ENCODE data around the gene LRIT2. TPM values are rescaled to one million over a fixed set of nuclear protein-coding genes. Genes with fewer than 3 reads are reported as not detected.

The LRIT2 gene
- polyA plus RNA-seq, 1 donor from 2014 or later: not detected

DNA sequence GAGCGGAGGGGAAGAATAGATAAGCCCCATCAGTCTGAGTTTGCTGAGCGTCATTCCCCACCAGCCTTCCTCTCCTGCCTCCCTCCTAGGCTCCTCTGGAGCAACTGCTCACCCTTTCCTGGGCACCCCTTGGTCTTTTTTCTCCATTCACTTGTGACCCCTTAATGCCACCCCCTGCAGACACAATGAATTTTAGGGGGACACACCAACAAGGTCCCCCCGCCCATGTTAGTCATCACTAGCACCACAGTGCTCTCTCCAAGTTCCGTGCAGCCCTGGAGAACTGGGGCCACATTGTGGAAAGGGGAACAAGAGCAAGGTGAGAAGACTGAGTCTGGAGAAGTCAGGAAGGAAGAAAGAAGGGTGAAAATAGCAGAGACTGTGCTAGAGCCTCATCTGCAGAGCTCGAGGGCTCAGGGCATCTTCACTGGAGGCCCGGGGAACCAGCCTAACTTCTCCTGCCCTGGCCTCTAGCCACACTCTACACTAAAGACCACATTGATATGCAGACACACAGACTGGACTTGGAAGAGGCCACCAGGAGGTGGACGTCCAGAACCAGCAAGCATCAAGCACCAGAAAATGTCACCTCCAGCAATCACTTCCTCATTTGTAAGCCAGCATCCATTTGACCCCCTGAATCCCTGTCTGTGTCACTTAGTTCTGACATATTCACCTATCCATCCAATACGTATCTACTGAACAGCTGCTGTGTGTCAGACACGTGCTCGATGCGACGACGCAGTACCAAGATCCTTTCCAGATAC, 37.0 kb upstream of the LRIT2 start:
- Histone ChIP-seq H3K36me3 (ENCODE audit: insufficient read depth, low read length) (no peaks in the 10 kb centered on the region), H3K4me3 (ENCODE audit: low read length) (no peak overlapping the region), H3F3A (ENCODE audit: insufficient read depth, low read length, poor library complexity, severe bottlenecking) (no peaks in the 10 kb centered on the region), H3K9me2 (ENCODE audit: insufficient read depth, low read length) (no peaks in the 10 kb centered on the region), H3K9ac (ENCODE audit: low read length) (no peak overlapping the region), H3K27ac (ENCODE audit: low read length) (no peak overlapping the region), H2AFZ (ENCODE audit: low read depth, low read length) (no peak overlapping the region), H4K20me1 (ENCODE audit: insufficient read depth) (no peaks in the 10 kb centered on the region), H3K9me3 (ENCODE audit: low read length) (no peaks in the 10 kb centered on the region), H3K4me2 (ENCODE audit: low read length) (no peak overlapping the region), H3K27me3 (ENCODE audit: insufficient read depth, low read depth, low read length) (no peaks in the 10 kb centered on the region), H3K79me2 (replicated peaks; ENCODE audit: insufficient read depth, low read length) (no peaks in the 10 kb centered on the region)
- no peak for TF ChIP-seq MXI1 (conservative IDR thresholded peaks at IDR 0.05; ENCODE audit: poor library complexity, severe bottlenecking)
- TF ChIP-seq, protein P1, sequence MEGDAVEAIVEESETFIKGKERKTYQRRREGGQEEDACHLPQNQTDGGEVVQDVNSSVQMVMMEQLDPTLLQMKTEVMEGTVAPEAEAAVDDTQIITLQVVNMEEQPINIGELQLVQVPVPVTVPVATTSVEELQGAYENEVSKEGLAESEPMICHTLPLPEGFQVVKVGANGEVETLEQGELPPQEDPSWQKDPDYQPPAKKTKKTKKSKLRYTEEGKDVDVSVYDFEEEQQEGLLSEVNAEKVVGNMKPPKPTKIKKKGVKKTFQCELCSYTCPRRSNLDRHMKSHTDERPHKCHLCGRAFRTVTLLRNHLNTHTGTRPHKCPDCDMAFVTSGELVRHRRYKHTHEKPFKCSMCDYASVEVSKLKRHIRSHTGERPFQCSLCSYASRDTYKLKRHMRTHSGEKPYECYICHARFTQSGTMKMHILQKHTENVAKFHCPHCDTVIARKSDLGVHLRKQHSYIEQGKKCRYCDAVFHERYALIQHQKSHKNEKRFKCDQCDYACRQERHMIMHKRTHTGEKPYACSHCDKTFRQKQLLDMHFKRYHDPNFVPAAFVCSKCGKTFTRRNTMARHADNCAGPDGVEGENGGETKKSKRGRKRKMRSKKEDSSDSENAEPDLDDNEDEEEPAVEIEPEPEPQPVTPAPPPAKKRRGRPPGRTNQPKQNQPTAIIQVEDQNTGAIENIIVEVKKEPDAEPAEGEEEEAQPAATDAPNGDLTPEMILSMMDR (IDR thresholded peaks at IDR 0.05; ENCODE audit: poor library complexity, severe bottlenecking): no peak
- TF ChIP-seq SMC3 (conservative IDR thresholded peaks at IDR 0.05; ENCODE audit: poor library complexity): no peak
- TF ChIP-seq, protein P2, sequence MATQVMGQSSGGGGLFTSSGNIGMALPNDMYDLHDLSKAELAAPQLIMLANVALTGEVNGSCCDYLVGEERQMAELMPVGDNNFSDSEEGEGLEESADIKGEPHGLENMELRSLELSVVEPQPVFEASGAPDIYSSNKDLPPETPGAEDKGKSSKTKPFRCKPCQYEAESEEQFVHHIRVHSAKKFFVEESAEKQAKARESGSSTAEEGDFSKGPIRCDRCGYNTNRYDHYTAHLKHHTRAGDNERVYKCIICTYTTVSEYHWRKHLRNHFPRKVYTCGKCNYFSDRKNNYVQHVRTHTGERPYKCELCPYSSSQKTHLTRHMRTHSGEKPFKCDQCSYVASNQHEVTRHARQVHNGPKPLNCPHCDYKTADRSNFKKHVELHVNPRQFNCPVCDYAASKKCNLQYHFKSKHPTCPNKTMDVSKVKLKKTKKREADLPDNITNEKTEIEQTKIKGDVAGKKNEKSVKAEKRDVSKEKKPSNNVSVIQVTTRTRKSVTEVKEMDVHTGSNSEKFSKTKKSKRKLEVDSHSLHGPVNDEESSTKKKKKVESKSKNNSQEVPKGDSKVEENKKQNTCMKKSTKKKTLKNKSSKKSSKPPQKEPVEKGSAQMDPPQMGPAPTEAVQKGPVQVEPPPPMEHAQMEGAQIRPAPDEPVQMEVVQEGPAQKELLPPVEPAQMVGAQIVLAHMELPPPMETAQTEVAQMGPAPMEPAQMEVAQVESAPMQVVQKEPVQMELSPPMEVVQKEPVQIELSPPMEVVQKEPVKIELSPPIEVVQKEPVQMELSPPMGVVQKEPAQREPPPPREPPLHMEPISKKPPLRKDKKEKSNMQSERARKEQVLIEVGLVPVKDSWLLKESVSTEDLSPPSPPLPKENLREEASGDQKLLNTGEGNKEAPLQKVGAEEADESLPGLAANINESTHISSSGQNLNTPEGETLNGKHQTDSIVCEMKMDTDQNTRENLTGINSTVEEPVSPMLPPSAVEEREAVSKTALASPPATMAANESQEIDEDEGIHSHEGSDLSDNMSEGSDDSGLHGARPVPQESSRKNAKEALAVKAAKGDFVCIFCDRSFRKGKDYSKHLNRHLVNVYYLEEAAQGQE (IDR thresholded peaks at IDR 0.05; ENCODE audit: borderline replicate concordance): no peak
- TF ChIP-seq RAD21 (conservative IDR thresholded peaks at IDR 0.05): no peak
- TF ChIP-seq EZH2 (IDR thresholded peaks at IDR 0.05; ENCODE audit: borderline replicate concordance, insufficient read depth, low read length, poor library complexity, severe bottlenecking): no peak
- TF ChIP-seq EP300 (conservative IDR thresholded peaks at IDR 0.05; ENCODE audit: poor library complexity, severe bottlenecking): no peak

DNA sequence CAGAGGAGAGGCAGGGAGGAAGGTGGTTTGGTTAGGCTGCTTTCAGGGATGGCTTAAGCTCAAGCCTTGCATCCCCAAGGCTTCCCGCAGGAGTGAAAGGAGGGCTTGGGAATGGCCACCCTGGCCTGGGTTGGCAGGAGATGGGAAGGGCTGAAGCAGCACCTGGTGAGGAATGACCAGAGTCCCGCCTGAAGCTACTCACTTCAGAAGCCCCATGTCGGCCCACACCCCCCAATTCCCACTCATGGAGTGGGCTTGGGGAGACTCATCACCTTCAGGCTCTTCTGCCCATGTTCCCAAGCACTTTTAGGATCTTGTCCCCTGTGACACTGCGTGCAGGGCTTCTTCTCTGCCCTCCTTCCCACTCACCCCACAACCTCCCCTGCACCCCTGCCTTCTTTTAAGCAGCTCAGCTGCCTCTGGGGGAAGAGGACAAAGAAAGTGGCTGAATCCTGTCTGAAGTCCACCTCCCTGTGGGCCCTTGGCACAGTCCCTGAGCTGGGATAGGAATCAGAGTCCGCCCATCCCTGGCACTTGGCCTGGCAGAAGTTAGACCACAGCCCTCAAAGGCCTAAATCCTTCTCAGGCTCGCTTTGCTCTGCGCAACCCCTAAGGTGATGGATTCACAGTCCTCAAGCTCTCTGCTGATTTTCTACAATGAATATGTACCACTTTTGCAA, 36.0 kb upstream of the LRIT2 start:
- Histone ChIP-seq H4K20me1 (ENCODE audit: insufficient read depth) (no peaks in the 10 kb centered on the region), H3K4me2 (ENCODE audit: low read length) (no peak overlapping the region), H3K27me3 (ENCODE audit: insufficient read depth, low read depth, low read length) (no peaks in the 10 kb centered on the region), H3K4me3 (ENCODE audit: low read length) (no peak overlapping the region), H3K36me3 (ENCODE audit: insufficient read depth, low read length) (no peaks in the 10 kb centered on the region), H3K9ac (ENCODE audit: low read length) (no peak overlapping the region), H2AFZ (ENCODE audit: low read depth, low read length) (no peak overlapping the region), H3F3A (ENCODE audit: insufficient read depth, low read length, poor library complexity, severe bottlenecking) (no peaks in the 10 kb centered on the region), H3K27ac (ENCODE audit: low read length) (no peak overlapping the region), H3K79me2 (replicated peaks; ENCODE audit: insufficient read depth, low read length) (no peaks in the 10 kb centered on the region), H3K9me3 (ENCODE audit: low read length) (no peaks in the 10 kb centered on the region), H3K9me2 (ENCODE audit: insufficient read depth, low read length) (no peaks in the 10 kb centered on the region)
- TF ChIP-seq MXI1 (conservative IDR thresholded peaks at IDR 0.05; ENCODE audit: poor library complexity, severe bottlenecking): no peak
- no peak for TF ChIP-seq RAD21 (conservative IDR thresholded peaks at IDR 0.05)
- TF ChIP-seq, protein P1 (IDR thresholded peaks at IDR 0.05; ENCODE audit: poor library complexity, severe bottlenecking): no peak
- no peak for TF ChIP-seq EP300 (conservative IDR thresholded peaks at IDR 0.05; ENCODE audit: poor library complexity, severe bottlenecking)
- no peak for TF ChIP-seq SMC3 (conservative IDR thresholded peaks at IDR 0.05; ENCODE audit: poor library complexity)
- TF ChIP-seq TAF1 (IDR thresholded peaks at IDR 0.05; ENCODE audit: low read depth): no peak
- TF ChIP-seq, protein P2 (IDR thresholded peaks at IDR 0.05; ENCODE audit: borderline replicate concordance): no peak
- TF ChIP-seq EZH2 (IDR thresholded peaks at IDR 0.05; ENCODE audit: borderline replicate concordance, insufficient read depth, low read length, poor library complexity, severe bottlenecking): no peak
- no peak for TF ChIP-seq POLR2AphosphoS5 (IDR thresholded peaks at IDR 0.05)

Data from neural cell (in vitro differentiated cells).